Keratinocyte (primary cell): ENCODE data around the gene TARBP1. TPM values are rescaled to one million over a fixed set of nuclear protein-coding genes. Genes with fewer than 3 reads are reported as not detected.
"Not testable (repeated sequence)": the region's sequence is repeated elsewhere in the genome, so short reads cannot be mapped to it uniquely, and the experiment has no call there.

Source experiments
- DNase-seq: peaks from one replicate; pipeline ENCODE4 v3.0.0-alpha.2; 2011; ENCODE audit warnings: low read depth, missing footprints, low spot score
- FAIRE-seq: peaks from 2 replicates; lab custom pipeline; 2011; peaks lifted over from hg19 to GRCh38; lab: Jason Lieb, UNC
- H2AFZ ChIP-seq: 2 replicates; pipeline ENCODE4 v1.6.0; 2012; ENCODE audit warnings: low read length, control low read depth, inconsistent platforms; ENCODE audit not compliant: control insufficient read depth
- H3K27ac ChIP-seq: 2 replicates; pipeline ENCODE4 v1.5.1; 2011; ENCODE audit warnings: low read length; ENCODE audit not compliant: control insufficient read depth, insufficient read depth
- H3K27me3 ChIP-seq: 3 replicates; pipeline ENCODE4 v1.6.0; 2011; ENCODE audit warnings: low read length; ENCODE audit not compliant: control insufficient read depth, insufficient read depth; ENCODE audit errors: extremely low read depth
- H3K36me3 ChIP-seq, 2 experiments: 2 replicates in 1 of 2; 3 replicates in 1 of 2; pipeline ENCODE4 v1.5.1; 2011; ENCODE audit warnings: low read length in 2 of 2, mild to moderate bottlenecking in 1 of 2; ENCODE audit not compliant: control insufficient read depth in 2 of 2, insufficient read depth in 2 of 2; ENCODE audit errors: extremely low read depth in 1 of 2
- H3K4me1 ChIP-seq: 3 replicates; pipeline ENCODE4 v1.5.1; 2011; ENCODE audit warnings: low read length; ENCODE audit not compliant: control insufficient read depth, insufficient read depth; ENCODE audit errors: extremely low read depth
- H3K4me2 ChIP-seq: 3 replicates; pipeline ENCODE4 v1.6.0; 2011; ENCODE audit warnings: low read depth, low read length; ENCODE audit not compliant: control insufficient read depth, insufficient read depth; ENCODE audit errors: extremely low read depth
- H3K4me3 ChIP-seq, 3 experiments: fragments of 200-600 bp in 1 of 3; sonication (generic) in 1 of 3; 2 replicates in 2 of 3; 3 replicates in 1 of 3; pipeline ENCODE4 v1.5.1; 2011 to 2016; ENCODE audit warnings: low read length in 3 of 3, mild to moderate bottlenecking in 3 of 3, control low read depth in 2 of 3, inconsistent platforms in 1 of 3, low read depth in 1 of 3, mixed read lengths in 1 of 3, mixed run types in 1 of 3, moderate library complexity in 1 of 3; ENCODE audit not compliant: control insufficient read depth in 2 of 3, insufficient read depth in 2 of 3; ENCODE audit errors: extremely low read depth in 1 of 3
- H3K79me2 ChIP-seq: 2 replicates; pipeline ENCODE4 v1.6.0; 2012; ENCODE audit warnings: low read length; ENCODE audit not compliant: control insufficient read depth, insufficient read depth
- H3K9ac ChIP-seq: 3 replicates; pipeline ENCODE4 v1.6.0; 2011; ENCODE audit warnings: low read length; ENCODE audit not compliant: control insufficient read depth, insufficient read depth; ENCODE audit errors: extremely low read depth
- H3K9me1 ChIP-seq: 3 replicates; pipeline ENCODE4 v1.6.0; 2011; ENCODE audit warnings: low read length; ENCODE audit not compliant: control insufficient read depth, insufficient read depth; ENCODE audit errors: extremely low read depth
- H3K9me3 ChIP-seq: 2 replicates; pipeline ENCODE4 v1.5.1; 2012; ENCODE audit warnings: low read depth, low read length; ENCODE audit not compliant: control insufficient read depth
- H4K20me1 ChIP-seq: 3 replicates; pipeline ENCODE4 v1.6.0; 2011; ENCODE audit warnings: low read length; ENCODE audit not compliant: control insufficient read depth, insufficient read depth; ENCODE audit errors: extremely low read depth
- EZH2 ChIP-seq: IDR thresholded peaks from one replicate; pipeline ENCODE4 v1.6.1; 2012; ENCODE audit warnings: inconsistent platforms, mild to moderate bottlenecking, low read length, moderate library complexity
- dilution Hi-C: fragments of 300-500 bp; cut with MboI; formaldehyde crosslinking; loops from one replicate; pipeline ENCODE4 v1.7.0; 2020; ENCODE audit warnings: low sequenced_read_pairs; ENCODE audit not compliant: extremely low pct_ligation_motif_present
- polyA plus RNA-seq, 5 experiments: library from polyadenylated mRNA; depleted of rRNA in 3 of 5; stranded (reverse) in 3 of 5; stranded (forward) in 1 of 5; unstranded in 1 of 5; fragments of >200 nt; gene quantifications; 1 replicate in 1 of 5; 2 replicates in 3 of 5; 3 replicates in 1 of 5; pipeline versions ENCODE4 v1.2.1 to v1.2.3, GENCODE V29; 2011 to 2012; ENCODE audit warnings: missing spikeins in 2 of 5, low read depth in 1 of 5, low replicate concordance in 1 of 5
- TF ChIP-seq, protein P1 (sequence below), 3 experiments: IDR thresholded peaks in 1 of 3; conservative IDR thresholded peaks in 1 of 3; optimal IDR thresholded peaks in 1 of 3; 2 replicates in 2 of 3; 3 replicates in 1 of 3; pipeline versions ENCODE3 to v1.5.1; 2011; ENCODE audit warnings: low read length in 3 of 3, mild to moderate bottlenecking in 3 of 3, moderate library complexity in 2 of 3, control low read depth in 1 of 3, inconsistent platforms in 1 of 3; ENCODE audit not compliant: insufficient read depth in 2 of 3; ENCODE audit errors: extremely low read depth in 1 of 3

Gene TARBP1
- polyA plus RNA-seq, 1 donor (not counting 4 experiments of a cell fraction or from before 2014, with no cell fraction given), result 28.7 TPM

DNA sequence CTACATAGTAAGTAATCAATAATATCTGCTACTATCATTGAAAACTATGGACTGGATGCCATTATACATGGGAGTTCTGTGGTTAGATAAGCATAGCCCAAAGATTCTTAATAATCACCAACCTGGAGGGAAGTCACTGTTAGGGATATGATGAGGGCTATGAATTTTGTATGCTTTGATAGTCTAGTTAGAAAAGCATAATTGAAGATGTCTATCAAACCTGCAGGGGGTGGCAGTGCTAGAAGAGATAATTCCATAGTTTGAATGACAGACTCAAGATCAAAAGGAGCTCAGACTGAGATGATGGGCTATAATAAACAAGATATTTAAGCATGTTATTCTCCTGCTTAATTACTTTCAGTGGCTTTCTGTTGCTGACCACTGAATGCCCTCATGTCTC lies 121.1 kb downstream of the TARBP1 start:
- peak overlapping the region; percentile 74 for H3K4me2 ChIP-seq
- H3K9me1 ChIP-seq, result no peaks in the 10 kb centered on the region
- H3K4me3 ChIP-seq, result peak overlapping the region in 2 of 3 experiments; percentile 8 to 67
- H3K27me3 ChIP-seq, result no peaks in the 10 kb centered on the region
- no peaks in the 10 kb centered on the region for H3K79me2 ChIP-seq
- dilution Hi-C loops, result no loop called here
- peaks cover 3% of the 10 kb centered on the region for H3K4me1 ChIP-seq
- no peak for TF ChIP-seq EZH2
- TF ChIP-seq, protein P1, sequence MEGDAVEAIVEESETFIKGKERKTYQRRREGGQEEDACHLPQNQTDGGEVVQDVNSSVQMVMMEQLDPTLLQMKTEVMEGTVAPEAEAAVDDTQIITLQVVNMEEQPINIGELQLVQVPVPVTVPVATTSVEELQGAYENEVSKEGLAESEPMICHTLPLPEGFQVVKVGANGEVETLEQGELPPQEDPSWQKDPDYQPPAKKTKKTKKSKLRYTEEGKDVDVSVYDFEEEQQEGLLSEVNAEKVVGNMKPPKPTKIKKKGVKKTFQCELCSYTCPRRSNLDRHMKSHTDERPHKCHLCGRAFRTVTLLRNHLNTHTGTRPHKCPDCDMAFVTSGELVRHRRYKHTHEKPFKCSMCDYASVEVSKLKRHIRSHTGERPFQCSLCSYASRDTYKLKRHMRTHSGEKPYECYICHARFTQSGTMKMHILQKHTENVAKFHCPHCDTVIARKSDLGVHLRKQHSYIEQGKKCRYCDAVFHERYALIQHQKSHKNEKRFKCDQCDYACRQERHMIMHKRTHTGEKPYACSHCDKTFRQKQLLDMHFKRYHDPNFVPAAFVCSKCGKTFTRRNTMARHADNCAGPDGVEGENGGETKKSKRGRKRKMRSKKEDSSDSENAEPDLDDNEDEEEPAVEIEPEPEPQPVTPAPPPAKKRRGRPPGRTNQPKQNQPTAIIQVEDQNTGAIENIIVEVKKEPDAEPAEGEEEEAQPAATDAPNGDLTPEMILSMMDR (optimal IDR thresholded peaks at IDR 0.05 in 1 of 3, IDR thresholded peaks at IDR 0.05 in 1 of 3, conservative IDR thresholded peaks at IDR 0.05 in 1 of 3; ENCODE audit: extremely low read depth in 1 of 3, insufficient read depth in 2 of 3, low read length in 3 of 3), result no peak
- no peak overlapping the region for H3K27ac ChIP-seq
- H3K36me3 ChIP-seq, result no peaks in the 10 kb centered on the region
- DNase-seq (no peak), FAIRE-seq (no peak)
- no peaks in the 10 kb centered on the region for H3K9me3 ChIP-seq
- peak overlapping the region; percentile 70 for H3K9ac ChIP-seq
- no peaks in the 10 kb centered on the region for H4K20me1 ChIP-seq
- H2AFZ ChIP-seq, result no peak overlapping the region

DNA sequence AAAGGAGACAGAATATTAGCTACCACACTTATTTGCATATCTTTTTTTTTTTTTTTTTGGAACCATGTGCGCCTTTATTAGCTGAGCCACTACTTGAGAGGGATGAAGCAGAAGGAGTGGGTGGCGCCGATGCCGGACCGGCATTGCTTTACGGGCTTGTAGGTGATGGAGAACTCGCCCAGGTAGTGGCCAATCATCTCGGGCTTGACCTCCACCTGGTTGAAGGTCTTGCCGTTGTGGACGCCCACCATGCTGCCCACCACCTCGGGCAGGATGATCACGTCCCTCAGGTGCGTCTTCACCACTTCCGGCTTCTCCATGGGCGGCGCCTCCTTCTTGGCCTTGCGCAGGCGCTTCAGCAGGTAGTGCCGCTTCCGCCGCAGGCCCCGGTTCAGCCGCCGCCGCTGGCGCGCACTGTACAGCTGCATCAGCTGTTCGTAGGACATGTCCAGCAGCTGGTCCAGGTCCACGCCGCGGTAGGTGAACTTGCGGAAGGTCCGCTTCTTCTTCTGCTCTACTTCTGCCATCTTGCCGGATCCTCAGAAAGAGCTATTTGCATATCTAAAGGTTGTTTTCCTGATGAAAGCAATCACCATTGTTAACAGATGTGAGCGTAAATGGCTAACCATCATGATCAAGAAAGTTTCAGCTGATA lies 122.2 kb downstream of the TARBP1 start:
- H3K79me2 ChIP-seq, H3K9me1 ChIP-seq, DNase-seq, H3K36me3 ChIP-seq, H3K9me3 ChIP-seq, H3K27me3 ChIP-seq, H4K20me1 ChIP-seq, dilution Hi-C loops, H3K4me1 ChIP-seq: not testable (repeated sequence)
- Histone ChIP-seq H3K4me2 (peak overlapping the region; percentile 74), H2AFZ (peak overlapping the region; percentile 87), H3K27ac (peak overlapping the region; percentile 54), H3K4me3 (peak overlapping the region; percentile 8 to 67 (median 43)), H3K9ac (peak overlapping the region; percentile 70)
- FAIRE-seq, result peak; percentile 63
